ENCODE data around the gene PCAT6. TPM values are rescaled to one million over a fixed set of nuclear protein-coding genes. Genes with fewer than 3 reads are reported as not detected.

The PCAT6 gene
- total and polyA plus RNA-seq, 10 donors: 0.81 to 2.4 (median 1.3) TPM; not detected in 3

DNA sequence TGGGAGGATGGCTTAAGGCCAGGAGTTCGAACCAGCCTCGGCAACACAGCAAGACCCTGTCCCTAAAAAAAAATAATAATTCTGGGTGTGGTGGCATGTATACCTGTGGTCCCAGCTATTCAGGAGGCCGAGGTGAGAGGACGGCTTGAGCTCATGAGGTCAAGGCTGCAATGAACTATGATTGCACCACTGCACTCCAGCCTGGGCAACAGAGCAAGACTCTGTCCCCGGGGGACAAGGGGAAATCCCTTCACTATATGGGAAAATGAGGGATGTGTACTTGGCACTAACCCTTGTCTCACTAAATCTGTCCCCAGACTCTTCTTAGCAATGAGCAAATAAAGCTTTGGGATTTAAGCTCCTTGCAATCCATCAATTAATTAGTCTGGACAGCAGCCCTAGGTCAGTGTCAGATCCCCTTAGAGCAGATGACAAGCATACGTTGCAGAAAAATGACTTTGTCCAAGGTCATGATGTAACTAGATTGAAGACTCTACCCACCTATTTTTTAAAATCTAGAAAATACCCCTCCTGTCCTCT is 11.9 kb upstream of the PCAT6 start:
- TF ChIP-seq POLR2AphosphoS5 (IDR thresholded peaks at IDR 0.05) (no peak), POLR2A (IDR thresholded peaks at IDR 0.05) (no peak)
- TF ChIP-seq, protein P1, sequence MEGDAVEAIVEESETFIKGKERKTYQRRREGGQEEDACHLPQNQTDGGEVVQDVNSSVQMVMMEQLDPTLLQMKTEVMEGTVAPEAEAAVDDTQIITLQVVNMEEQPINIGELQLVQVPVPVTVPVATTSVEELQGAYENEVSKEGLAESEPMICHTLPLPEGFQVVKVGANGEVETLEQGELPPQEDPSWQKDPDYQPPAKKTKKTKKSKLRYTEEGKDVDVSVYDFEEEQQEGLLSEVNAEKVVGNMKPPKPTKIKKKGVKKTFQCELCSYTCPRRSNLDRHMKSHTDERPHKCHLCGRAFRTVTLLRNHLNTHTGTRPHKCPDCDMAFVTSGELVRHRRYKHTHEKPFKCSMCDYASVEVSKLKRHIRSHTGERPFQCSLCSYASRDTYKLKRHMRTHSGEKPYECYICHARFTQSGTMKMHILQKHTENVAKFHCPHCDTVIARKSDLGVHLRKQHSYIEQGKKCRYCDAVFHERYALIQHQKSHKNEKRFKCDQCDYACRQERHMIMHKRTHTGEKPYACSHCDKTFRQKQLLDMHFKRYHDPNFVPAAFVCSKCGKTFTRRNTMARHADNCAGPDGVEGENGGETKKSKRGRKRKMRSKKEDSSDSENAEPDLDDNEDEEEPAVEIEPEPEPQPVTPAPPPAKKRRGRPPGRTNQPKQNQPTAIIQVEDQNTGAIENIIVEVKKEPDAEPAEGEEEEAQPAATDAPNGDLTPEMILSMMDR (IDR thresholded peaks at IDR 0.05 in 8 of 11, conservative IDR thresholded peaks at IDR 0.05 in 3 of 11): no peak
- intact Hi-C loops (cut with DNase I; ENCODE audit: low total_unique reads): no loop called here
- peaks cover 0 to 72% (median 38%) of the 10 kb centered on the region in 6 donors for H3K4me1 ChIP-seq
- H3K9me3 ChIP-seq: no peaks in the 10 kb centered on the region
- no peak overlapping the region for H3K4me3 ChIP-seq
- no peak for DNase-seq
- whole genome bisulfite sequencing, 5 donors: 67 to 76% (median 70%) methylated on average over 6 of the region's 6 CpGs
- peaks cover 0 to 8% (median 0%) of the 10 kb centered on the region in 6 donors for H3K36me3 ChIP-seq
- no peak overlapping the region for H3K27ac ChIP-seq
- H3K27me3 ChIP-seq (replicated peaks in 1 of 7): no peaks in the 10 kb centered on the region

DNA sequence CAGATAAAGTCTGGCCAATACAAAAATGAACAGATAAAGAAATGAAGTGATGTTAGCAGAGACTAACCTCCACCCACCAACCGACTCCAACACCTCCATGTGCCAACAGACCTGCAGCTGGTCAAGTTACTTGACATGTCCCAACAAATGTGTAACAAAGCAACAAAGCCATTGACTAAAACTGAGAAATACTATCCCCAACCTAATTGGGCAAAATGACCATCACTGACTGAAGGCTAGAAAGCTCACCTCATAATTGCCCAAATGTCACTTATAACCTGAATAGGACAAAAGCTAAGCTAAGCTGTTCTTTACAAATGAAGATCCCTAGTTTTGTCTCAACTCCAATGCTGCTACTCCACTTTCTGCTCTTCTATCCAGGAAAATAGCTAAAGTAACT is 10.0 kb upstream of the PCAT6 start:
- Histone ChIP-seq H3K27ac (no peak overlapping the region), H3K4me1 (peaks cover 0 to 77% (median 44%) of the 10 kb centered on the region in 6 donors), H3K36me3 (peaks cover 0 to 8% (median 0%) of the 10 kb centered on the region in 6 donors), H3K4me3 (no peak overlapping the region), H3K27me3 (replicated peaks in 1 of 7) (no peaks in the 10 kb centered on the region), H3K9me3 (no peaks in the 10 kb centered on the region)
- DNase-seq: no peak
- intact Hi-C loops (cut with DNase I; ENCODE audit: low total_unique reads): loop anchor here (10.0 kb wide), 1 partner anchor 204 kb away; the partner anchor contains the start of gene TMEM183A
- 77 to 95% (median 94%) methylated on average over 1 of the region's 1 CpG for WGBS, 5 donors
- TF ChIP-seq POLR2AphosphoS5 (IDR thresholded peaks at IDR 0.05) (no peak), POLR2A (IDR thresholded peaks at IDR 0.05) (no peak)
- TF ChIP-seq, protein P1 (IDR thresholded peaks at IDR 0.05 in 8 of 11, conservative IDR thresholded peaks at IDR 0.05 in 3 of 11): no peak

DNA sequence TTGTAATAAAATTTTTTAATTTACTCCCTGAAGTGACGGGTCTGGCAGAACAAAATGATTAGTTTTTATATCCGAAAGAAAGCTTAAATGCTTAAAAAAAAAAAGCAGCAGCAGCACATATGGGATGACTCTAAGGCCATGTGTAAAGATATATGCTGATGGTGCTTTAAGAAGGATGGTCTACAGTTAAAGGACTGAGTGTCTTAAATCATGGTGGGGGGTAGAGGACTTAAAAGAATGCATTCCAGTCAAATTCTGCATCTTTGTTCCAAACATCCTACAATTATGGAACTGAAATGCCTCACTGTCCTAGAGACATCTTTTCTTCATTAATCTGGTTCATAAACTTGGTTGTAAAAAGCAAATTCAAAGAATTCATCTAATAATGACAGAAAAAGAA is 9.6 kb upstream of the PCAT6 start:
- 91 to 99% (median 96%) methylated on average over 2 of the region's 2 CpGs for WGBS, 5 donors
- H3K4me1 ChIP-seq: peaks cover 2 to 77% (median 48%) of the 10 kb centered on the region in 6 donors
- no peak overlapping the region for H3K4me3 ChIP-seq
- DNase-seq: no peak
- H3K27me3 ChIP-seq (replicated peaks in 1 of 7): no peaks in the 10 kb centered on the region
- TF ChIP-seq POLR2A (IDR thresholded peaks at IDR 0.05) (no peak), POLR2AphosphoS5 (IDR thresholded peaks at IDR 0.05) (no peak)
- TF ChIP-seq, protein P1 (IDR thresholded peaks at IDR 0.05 in 8 of 11, conservative IDR thresholded peaks at IDR 0.05 in 3 of 11): no peak
- H3K9me3 ChIP-seq: no peaks in the 10 kb centered on the region
- intact Hi-C loops (cut with DNase I; ENCODE audit: low total_unique reads): loop anchor here (10.0 kb wide), 1 partner anchor 204 kb away; the partner anchor contains the start of gene TMEM183A
- peaks cover 0 to 8% (median 0%) of the 10 kb centered on the region in 6 donors for H3K36me3 ChIP-seq
- no peak overlapping the region for H3K27ac ChIP-seq

DNA sequence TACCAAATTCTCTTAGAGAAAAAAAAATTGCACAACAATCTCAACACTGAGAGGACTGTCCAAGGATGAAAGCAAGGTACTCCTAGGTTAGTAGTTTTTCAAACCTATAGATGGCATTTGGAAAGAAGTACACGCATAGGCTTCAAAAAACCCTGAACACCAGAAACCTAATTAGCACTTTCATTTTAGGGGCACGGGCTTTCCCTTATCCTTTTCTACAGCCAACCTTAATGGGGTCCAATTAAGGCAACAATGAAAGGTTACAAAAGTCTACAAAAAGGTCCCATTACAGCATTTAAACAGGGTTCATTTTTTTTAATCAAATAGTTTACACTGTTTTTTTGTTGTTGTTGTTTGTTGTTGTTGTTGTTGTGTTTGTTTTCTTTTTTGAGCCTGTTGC is 8.7 kb upstream of the PCAT6 start:
- Histone ChIP-seq H3K27ac (no peak overlapping the region), H3K4me1 (peaks cover 5 to 79% (median 51%) of the 10 kb centered on the region in 6 donors), H3K9me3 (no peaks in the 10 kb centered on the region), H3K27me3 (replicated peaks in 1 of 7) (no peaks in the 10 kb centered on the region), H3K4me3 (no peak overlapping the region), H3K36me3 (peaks cover 0 to 8% (median 0%) of the 10 kb centered on the region in 6 donors)
- intact Hi-C loops (cut with DNase I; ENCODE audit: low total_unique reads): loop anchor here (10.0 kb wide), 1 partner anchor 203 kb away; the partner anchor contains the start of gene TMEM183A
- no peak for TF ChIP-seq POLR2A (IDR thresholded peaks at IDR 0.05)
- TF ChIP-seq, protein P1 (IDR thresholded peaks at IDR 0.05 in 8 of 11, conservative IDR thresholded peaks at IDR 0.05 in 3 of 11): no peak
- TF ChIP-seq POLR2AphosphoS5 (IDR thresholded peaks at IDR 0.05): no peak
- 42 to 72% (median 61%) methylated on average over 2 of the region's 2 CpGs for WGBS, 5 donors
- no peak for DNase-seq

All from spleen (tissue), 11 donors.